GM19240 (cell line): ENCODE results near the gene ARFGAP1.
"Not testable (repeated sequence)": the region's sequence is repeated elsewhere in the genome, so short reads cannot be mapped to it uniquely, and the experiment has no call there.

Experiments
- DNase-seq: peaks from one replicate; pipeline ENCODE4 v3.0.0; 2011; ENCODE audit warnings: low spot score; ENCODE audit not compliant: insufficient read length

Gene ARFGAP1

GRCh38 chr20:63240004-63240403 lies 32.6 kb upstream of the ARFGAP1 start:
- DNase-seq = no peak

- no peak for DNase-seq
Measured at GRCh38 chr20:63241272-63241671, 31.3 kb upstream of the ARFGAP1 start.

GRCh38 chr20:63242736-63243135 lies 29.9 kb upstream of the ARFGAP1 start:
- no peak for DNase-seq

GRCh38 chr20:63243604-63244247 lies 28.9 kb upstream of the ARFGAP1 start:
- no peak for DNase-seq

- DNase-seq = no peak
Measured at GRCh38 chr20:63244468-63244867, 28.1 kb upstream of the ARFGAP1 start.

- no peak for DNase-seq
Measured at GRCh38 chr20:63246490-63247288, 25.9 kb upstream of the ARFGAP1 start.

- DNase-seq = no peak
Measured at GRCh38 chr20:63247671-63248228, 24.9 kb upstream of the ARFGAP1 start.

GRCh38 chr20:63248835-63249591 lies 23.6 kb upstream of the ARFGAP1 start:
- DNase-seq = no peak

- DNase-seq = no peak
Measured at GRCh38 chr20:63249891-63250290, 22.7 kb upstream of the ARFGAP1 start.

- not testable (repeated sequence) for DNase-seq
Measured at GRCh38 chr20:63251350-63251749, 21.3 kb upstream of the ARFGAP1 start.

- no peak for DNase-seq
Measured at GRCh38 chr20:63252284-63252711, 20.3 kb upstream of the ARFGAP1 start.

- no peak for DNase-seq
Measured at GRCh38 chr20:63253065-63253437, 19.6 kb upstream of the ARFGAP1 start.

GRCh38 chr20:63253438-63254231 lies 19.0 kb upstream of the ARFGAP1 start:
- no peak for DNase-seq

GRCh38 chr20:63254232-63254605 lies 18.4 kb upstream of the ARFGAP1 start, which contains the start of gene NKAIN4:
Gene NKAIN4 (minus strand): TSS chr20:63254463. CDS start chr20:63254450, 13 bp downstream.
- no peak for DNase-seq

- no peak for DNase-seq
Measured at GRCh38 chr20:63254606-63255384, 17.8 kb upstream of the ARFGAP1 start.

- no peak for DNase-seq
Measured at GRCh38 chr20:63255931-63256704, 16.5 kb upstream of the ARFGAP1 start.

- DNase-seq = no peak
Measured at GRCh38 chr20:63256954-63257353, 15.7 kb upstream of the ARFGAP1 start.

GRCh38 chr20:63257629-63258028 lies 15.0 kb upstream of the ARFGAP1 start:
- DNase-seq = no peak

GRCh38 chr20:63258781-63259180 lies 13.8 kb upstream of the ARFGAP1 start:
- no peak for DNase-seq
